Upper lobe of left lung (tissue), 4 donors: Measurements from ENCODE around the gene NUP93.

Experiments
- CTCF ChIP-seq, 6 experiments: fragments of 450-650 bp in 4 of 6; fragments of 200-600 bp in 2 of 6; sonication (generic) in 2 of 6; IDR thresholded peaks; one replicate each; pipeline ENCODE4 v1.5.1; 2016 to 2019; ENCODE audit warnings: antibody characterized with exemption in 6 of 6
- EP300 ChIP-seq, 4 donors: sonication (generic); formaldehyde crosslinking; IDR thresholded peaks; one replicate each; pipeline ENCODE4 v1.5.1; 2017; ENCODE audit warnings: antibody characterized with exemption in 4 of 4, control low read depth in 2 of 4
- POLR2A ChIP-seq, 4 donors: fragments of 450-650 bp; IDR thresholded peaks; one replicate each; pipeline ENCODE4 v1.5.1; 2016 to 2017; ENCODE audit warnings: antibody characterized with exemption in 4 of 4, mild to moderate bottlenecking in 2 of 4

- TF ChIP-seq CTCF (IDR thresholded peaks at IDR 0.05) (no peak), POLR2A (IDR thresholded peaks at IDR 0.05) (no peak), EP300 (IDR thresholded peaks at IDR 0.05) (no peak)
Observed at GRCh38 chr16:56880176-56880575, 150.2 kb downstream of the NUP93 start.
